Measurements from ENCODE around the gene GRXCR2. TPM values are rescaled to one million over a fixed set of nuclear protein-coding genes. Genes with fewer than 3 reads are reported as not detected.

Gene GRXCR2
- total and polyA plus RNA-seq, 2 of the 13 experiments (the other 11 are each of a cell fraction or from before 2014, with no cell fraction given), result not detected

- TF ChIP-seq E2F2 (CRISPR knock-in tag; IDR thresholded peaks at IDR 0.05; ENCODE audit: borderline replicate concordance) (0 out of 2 replicates have a peak, but pooled peaks have one; percentile 29), RBM39 (IDR thresholded peaks at IDR 0.05; ENCODE audit: low read depth, low read length, poor library complexity, severe bottlenecking) (peak; percentile 85), NR2C2 (CRISPR knock-in tag; IDR thresholded peaks at IDR 0.05; ENCODE audit: borderline replicate concordance) (no peak; the same call in 1 of the 2 replicates), CBX1 (IDR thresholded peaks at IDR 0.05; ENCODE audit: low read depth) (peak; percentile 25), KLF9 (CRISPR knock-in tag; IDR thresholded peaks at IDR 0.05; ENCODE audit: low read depth) (peak; percentile 99), ZNF546 (CRISPR knock-in tag; conservative IDR thresholded peaks at IDR 0.05) (0 out of 2 replicates have a peak, but pooled peaks have one; percentile 64), ZNF580 (CRISPR knock-in tag; IDR thresholded peaks at IDR 0.05; ENCODE audit: borderline replicate concordance, low read depth) (peak; percentile 18; the same call in 1 of the 2 replicates), KLF16 (CRISPR knock-in tag; IDR thresholded peaks at IDR 0.05) (peak in 1 of 2 experiments; percentile 82; a peak in 2 of 4 replicates), HNRNPH1 (optimal IDR thresholded peaks at IDR 0.05; ENCODE audit: low read depth, low read length) (peak; percentile 12), ESRRA (CRISPR knock-in tag; IDR thresholded peaks at IDR 0.05; ENCODE audit: low read depth) (peak; percentile 50; the same call in 1 of the 2 replicates), PHF21A (CRISPR knock-in tag; IDR thresholded peaks at IDR 0.05) (peak; percentile 93), CHCHD3 (CRISPR knock-in tag; IDR thresholded peaks at IDR 0.05) (no peak), ZNF407 (CRISPR knock-in tag; IDR thresholded peaks at IDR 0.05; ENCODE audit: not compliant biosample characterization) (peak; percentile 67), DNMT3B (CRISPR knock-in tag; conservative IDR thresholded peaks at IDR 0.05) (no peak; the same call in 1 of the 2 replicates), RCOR2 (CRISPR knock-in tag; IDR thresholded peaks at IDR 0.05) (no peak)
These were observed 37.6 kb downstream of the GRXCR2 start, which contains the start of gene PRELID2 (continued) for GRCh38 chr5:145834917-145835847.
